HG03039 (cell line): ENCODE data around the gene FAM78B.
A peak's percentile ranks its signal among the peaks of the same experiment; 100 is the strongest.

Experiments
- ATAC-seq: cut with Tn5 transposase; IDR thresholded peaks from one replicate; pipeline ENCODE4 v1.9.1; 2021; ENCODE audit warnings: mild to moderate bottlenecking, moderate library complexity; ENCODE audit not compliant: unreplicated experiment

FAM78B gene, protein sequence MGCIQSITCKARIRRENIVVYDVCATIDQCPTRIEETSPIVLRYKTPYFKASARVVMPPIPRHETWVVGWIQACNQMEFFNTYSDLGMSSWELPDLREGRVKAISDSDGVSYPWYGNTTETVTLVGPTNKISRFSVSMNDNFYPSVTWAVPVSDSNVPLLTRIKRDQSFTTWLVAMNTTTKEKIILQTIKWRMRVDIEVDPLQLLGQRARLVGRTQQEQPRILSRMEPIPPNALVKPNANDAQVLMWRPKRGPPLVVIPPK

DNA sequence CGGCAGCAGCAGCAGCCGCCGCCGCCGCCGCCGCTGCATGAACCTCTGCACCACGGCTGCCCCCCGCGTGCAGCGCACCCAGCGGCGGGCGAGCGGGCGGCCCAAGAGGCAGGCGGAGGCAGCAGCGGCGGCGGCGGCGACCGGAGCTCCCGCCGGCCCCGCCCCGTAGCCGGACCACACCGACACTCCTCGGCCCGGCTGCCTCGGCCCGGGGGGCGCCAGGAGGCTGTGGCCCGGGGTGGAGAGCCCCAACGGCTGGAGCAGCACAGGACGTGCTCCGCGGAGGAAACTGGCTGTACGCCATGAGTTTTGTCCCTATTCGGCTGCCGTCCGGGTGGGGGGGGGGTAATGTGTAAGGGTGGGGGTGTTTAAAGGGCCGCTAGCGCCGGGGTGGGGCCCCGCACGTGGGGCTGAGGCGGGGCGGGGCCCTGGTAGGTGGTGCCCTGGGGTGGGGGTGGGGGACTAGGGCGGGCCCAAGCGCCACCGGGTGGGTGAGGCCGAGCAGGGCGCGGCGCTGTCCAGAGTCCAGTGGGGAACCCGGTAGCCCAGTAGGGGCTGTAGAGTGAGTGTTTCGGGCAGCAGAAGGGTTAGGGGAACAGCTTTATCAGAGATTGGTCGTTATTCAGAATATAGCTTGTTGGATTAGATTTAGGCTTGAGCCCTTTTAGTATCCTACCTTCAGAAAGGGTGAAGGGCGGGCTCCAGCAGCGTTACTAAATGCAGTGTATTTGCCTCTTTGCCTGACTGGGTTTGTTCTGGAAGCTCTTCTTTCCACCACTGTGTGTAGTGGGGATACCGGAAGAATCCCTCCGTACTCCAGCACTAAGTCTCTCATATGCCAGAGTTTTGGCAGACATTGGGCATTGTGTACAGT, at the start of gene FAM78B:
FAM78B (minus strand) TSS at position 304 of the 874 bp plus-strand sequence. CDS start 753 bp downstream, outside the sequence.
- peak; percentile 40 for ATAC-seq

DNA sequence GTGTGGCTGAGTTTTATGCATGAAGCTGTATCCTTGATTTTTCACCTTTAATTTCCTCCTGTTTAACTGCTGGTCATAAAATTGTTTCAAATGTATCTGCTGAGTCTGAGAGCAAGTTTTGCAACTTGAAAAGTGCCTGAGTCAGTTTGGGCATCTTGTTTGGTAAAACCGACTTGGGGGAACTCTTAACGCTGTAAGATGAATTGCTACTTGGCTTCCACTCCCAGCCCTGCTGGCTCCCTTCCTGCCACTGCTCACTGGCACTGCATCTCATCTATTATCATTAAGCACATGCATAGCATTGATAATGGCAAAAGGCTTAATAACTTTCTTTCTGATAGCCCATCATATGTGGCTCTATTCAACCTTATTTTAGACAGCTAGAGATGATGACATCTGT, 35.7 kb upstream of the FAM78B start:
- ATAC-seq, result no peak

DNA sequence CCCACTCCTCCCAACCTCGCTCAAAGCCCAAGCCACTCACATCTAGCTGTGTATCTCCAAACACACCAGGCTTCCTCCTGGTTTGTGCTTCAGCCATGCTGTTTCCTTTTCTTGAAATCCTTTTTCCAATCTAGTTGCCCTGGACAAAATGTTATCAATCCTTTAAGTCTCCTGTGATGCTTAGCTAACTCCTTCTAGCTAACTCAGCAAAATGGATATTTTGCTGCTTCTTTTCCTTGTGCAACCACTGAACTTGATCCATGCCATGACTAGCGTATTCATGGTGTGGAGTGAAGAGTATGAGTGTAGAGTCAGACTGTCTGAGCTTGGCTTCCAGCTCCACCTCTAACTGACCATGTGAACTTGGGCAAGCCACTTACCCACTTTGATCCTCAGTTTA, 33.9 kb upstream of the FAM78B start:
- no peak for ATAC-seq

DNA sequence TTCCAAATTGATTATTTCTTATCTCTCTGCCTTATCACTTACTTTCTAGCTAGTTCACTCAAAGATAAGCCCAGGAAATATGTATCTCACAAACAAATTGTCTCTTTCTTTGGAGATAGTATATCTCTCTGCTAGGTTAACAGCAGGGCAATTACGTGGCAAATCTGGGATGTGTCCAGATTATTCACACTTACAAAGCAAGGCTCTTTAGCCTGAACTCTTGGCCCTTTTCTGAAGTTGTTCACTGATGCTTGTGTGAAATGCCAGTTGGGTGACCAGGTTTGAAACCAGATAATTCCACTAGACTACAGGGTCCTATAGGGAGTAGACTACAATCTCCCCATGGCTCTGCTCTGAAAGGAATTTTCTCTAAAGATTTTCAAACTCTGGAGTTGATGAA, 30.8 kb upstream of the FAM78B start:
- no peak for ATAC-seq

DNA sequence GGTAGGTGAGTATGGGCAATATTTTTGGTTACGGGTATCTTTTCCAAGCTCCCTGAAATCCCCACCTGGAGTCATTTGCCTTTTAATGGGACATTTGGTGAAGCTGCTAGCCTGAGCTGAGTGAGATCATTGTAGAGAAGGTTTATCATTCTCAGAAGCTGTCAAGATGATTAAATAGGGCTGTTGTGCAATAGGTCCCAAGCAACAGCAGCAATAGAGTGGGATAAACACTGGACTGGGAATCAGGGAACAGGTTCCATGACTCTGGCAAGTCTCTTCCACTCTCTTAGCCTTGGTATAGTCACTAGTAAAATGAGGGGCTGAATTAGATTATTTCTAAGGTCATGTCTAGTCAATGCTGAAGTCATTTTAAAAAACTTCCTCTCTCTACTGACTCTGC, 30.3 kb upstream of the FAM78B start:
- no peak for ATAC-seq

DNA sequence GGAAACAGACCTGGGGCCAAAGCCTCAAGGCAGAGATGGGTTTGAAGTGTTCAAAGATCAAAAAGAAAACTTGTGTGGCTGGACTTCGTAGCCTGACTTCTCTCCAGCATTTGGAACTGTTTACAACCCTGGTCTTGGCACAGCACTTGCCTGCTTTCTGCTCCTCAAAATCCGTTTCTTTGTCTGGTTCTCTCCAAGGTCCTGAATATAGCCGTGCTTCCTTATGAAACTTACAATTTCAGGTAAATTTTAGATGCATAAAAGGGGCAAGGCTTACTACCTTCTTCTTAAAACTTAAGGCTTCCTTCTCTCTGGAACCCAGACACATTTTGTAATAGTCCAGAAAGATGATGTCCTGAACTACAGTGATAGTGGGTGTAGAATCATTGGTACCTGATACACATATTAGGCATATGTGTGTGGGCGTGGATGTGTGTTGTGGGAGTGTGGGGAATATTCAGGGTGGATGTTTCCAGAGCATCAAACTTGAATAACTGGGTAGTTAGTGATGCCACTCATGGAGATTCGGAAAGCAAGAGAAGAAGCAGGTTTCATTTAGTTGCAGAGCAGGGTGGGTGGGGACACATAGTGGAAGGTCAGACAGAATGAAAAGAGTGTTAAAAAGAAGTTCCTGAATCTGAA, 26.4 kb upstream of the FAM78B start:
- ATAC-seq, result no peak

DNA sequence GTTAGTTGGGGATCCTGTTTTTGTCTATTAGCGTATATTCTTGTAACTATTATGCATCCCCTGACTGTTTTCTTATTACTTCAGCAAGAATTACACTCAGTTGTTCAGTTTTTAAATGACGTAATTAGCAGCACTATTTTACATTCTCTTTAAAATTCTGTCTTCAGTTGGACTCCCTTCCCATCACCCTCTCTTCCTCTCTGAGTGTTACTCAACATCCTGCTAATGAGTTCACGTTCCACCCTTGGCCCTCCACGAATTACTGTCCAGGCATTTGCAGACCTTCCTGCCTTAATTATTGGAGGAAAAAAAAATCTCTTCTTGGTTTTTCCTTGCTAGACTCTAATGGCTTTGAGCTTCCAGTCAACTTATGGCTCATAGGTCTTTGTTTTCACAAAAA, 23.6 kb upstream of the FAM78B start:
- no peak for ATAC-seq

DNA sequence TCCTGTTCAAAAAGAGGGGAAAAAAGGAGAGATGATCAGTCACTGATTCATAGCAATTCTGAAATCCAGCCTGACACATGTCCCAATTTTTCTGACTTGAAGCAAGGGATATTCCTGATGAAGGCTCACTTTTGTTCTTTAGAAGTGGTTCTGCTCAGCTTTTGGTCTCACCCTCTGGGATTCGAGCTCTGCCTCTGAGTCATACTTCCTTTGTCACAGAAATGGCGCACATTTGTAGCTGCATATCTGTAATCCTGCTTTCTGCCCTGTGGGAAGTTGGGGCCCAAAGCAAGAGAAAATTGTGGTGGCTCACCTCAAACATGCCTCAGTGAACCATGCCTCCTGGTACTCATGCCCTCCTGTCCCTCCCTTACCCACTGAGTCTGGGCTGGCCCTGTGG, 22.3 kb upstream of the FAM78B start:
- no peak for ATAC-seq

DNA sequence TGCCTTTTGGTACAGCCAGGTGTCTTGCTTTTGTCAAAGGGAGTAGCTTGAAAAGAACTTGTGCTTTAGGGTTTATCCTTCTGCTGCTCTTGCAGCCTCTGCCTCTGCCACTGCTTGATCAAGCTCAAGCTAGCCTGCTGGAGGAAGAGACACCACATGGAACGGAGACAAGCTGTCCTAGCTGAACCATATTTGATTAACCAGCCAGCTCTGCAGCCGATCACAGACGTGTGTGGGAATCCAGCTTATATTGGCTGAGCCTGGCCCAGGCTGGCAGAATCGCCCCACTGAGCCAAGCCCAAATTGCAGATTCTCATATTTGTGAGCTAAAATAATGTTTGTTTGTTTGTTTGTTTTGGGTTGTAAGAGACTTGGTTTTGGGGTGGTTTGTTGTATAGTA, 18.7 kb upstream of the FAM78B start:
- no peak for ATAC-seq

DNA sequence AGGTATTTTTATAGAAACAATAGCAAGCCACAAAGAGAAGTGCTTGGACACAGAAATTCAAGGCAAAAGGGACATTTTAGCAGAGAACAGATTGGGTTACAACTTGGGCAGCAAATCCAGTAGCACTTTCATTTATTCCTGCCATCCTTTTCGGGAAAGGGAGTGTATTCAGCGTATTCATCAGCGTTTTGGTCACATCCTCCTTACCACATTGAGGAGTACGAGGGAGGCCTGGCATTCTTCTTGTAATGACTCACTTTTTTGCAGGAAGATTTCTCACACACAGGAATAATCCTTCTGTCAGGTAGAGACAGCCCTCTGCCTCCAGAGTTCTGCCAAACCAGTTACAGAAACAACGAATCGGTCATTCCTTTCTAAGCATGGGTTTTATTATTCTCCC, 18.1 kb upstream of the FAM78B start:
- ATAC-seq, result no peak

DNA sequence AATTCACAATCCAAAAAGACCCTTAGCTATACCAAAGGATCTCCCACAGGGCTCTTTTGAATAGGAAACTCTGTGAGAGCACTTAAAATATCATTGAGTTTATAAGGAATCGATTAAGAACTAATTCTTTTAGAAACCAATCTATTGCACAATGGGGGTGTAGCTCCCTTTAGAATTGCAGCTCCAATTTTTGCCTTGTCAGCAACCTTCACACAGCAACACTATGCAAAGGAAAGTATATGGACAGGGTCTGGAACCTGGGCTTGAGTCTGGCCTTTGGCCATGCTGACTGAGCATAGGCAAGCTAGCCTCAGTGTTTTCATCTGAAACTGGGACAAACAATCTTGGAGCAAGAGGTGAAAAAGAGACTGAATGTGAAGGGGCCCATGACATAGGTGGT, 17.2 kb upstream of the FAM78B start:
- ATAC-seq, result no peak

DNA sequence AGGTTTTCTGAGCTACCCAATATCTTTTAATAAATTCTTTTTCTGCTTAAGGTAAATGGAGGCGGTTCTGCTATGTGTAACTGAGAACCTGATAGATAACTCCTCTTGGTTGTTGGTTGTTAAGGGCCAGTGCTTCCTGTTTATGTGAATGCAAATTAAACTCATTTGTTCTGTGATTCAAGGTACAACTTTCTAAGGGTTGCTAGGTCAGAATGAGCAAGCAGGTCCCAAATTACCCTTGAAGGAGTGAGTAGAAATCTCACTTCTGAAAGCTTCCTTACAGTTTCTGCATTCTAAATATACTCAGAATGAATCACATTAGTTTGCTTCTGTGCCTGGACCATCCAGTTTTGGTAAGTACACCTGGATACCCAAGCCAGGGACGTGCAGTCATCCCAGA, 15.5 kb upstream of the FAM78B start:
- ATAC-seq, result no peak

DNA sequence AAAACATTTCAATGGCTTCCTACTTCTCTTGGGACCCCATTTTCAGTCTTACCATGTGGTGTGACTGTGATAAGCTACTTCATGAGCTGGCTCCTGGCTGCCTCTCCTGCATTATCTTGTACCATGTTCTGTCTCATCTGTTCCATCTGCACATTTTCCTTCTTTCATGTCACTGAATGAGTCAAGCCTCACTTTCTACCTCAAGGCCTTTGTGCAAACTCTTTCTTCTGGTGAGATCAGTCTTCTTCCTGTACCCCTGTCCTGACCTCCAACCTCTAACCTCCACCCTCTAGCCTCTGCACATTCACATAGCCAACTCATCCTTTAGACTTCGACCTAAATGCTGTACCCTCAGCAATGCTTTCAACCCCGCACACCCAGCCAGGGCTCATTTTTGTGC, 9.6 kb upstream of the FAM78B start:
- no peak for ATAC-seq

DNA sequence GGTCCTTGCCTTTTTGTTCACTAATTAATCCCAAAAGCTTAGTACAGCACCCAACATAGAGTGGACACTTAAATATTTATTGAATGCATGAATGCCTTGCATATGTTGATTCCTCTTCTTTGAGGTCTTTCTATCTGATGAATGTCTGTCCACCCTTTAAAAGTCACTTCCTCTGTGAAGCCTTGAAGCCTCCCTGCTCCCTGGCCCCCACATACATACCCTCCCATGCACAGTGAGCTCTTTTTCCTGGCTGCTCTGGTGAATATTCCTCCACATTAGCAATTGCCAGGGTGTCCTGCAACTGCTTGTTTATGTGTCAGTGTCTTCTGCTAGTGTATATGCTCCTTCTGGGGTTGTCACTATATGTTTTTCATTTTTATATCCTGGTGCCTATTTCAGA, 8.2 kb upstream of the FAM78B start:
- ATAC-seq, result no peak

DNA sequence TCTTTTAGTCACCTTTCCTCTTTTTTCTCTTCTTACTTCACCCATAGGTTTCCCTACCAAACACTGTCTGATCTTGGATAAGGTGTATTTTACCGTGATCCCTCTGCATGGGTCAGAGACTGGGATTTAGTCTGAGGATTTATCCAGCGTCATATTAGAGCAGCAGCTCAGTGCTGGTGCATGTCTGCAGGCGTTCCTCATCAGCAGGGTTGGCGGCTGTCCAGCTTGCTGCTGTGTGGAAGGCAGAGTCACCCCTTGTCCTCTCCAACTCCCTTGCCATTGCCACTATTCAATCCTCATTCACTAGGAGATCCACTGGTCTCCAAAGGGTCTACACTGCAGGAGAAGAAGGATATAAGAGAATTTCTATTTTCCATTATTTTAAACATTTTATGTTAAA, 7.3 kb upstream of the FAM78B start:
- no peak for ATAC-seq

DNA sequence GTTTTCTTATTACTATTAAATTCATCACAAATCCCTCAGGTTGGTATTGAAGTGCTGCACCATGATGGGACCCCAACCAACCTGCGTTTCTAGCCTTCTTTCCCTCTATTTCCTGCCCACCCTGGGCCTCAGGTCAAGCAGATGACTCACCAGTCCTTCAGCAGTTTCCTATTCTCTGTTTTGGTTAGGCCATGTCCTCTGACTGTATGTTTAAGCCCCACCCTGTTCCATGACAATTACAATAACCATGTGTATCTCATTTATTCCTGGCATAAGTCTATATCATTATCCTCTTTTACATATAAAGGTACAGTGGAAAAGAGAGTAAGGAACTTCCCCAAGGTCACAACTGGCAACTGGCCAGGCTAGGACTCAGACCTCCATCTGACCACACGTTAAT, 5.3 kb upstream of the FAM78B start:
- ATAC-seq, result no peak

DNA sequence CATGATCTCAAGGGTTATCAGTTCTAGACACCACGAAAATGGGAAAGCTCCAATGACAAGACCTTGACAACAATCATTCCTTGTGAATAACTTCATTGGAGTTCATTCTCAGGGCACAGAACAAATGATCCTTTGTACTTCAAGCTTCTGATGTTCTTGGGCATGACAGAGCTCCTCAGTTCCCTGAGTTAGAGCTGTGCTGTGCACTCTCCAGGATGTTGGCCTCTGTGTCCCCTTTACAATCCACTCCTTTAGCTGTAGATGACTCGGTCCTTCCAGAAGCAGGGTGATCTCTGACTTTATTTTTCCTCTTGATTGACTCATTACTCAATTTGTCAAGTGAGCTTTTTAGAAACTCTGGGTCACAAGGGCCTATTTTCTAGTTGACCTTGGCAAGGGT, 3.9 kb upstream of the FAM78B start:
- no peak for ATAC-seq

DNA sequence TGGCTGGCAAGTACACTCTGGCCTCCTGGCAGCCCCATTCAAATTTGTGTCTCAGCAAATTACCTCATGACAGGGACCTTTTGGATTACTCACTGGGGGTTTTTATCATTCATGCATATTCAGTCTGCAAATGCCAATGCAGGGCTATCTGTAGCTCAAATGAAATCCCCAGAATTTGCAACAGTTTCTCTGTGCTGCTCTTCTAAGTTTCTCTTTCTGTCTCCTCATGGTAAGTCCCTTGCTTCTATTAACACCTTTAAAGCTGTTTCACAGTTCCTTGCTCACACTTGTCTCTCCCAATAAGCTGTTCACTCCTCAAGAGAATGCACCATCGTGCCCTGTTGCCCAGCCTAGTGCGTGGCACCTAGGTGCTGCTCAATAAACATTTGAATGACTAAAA, 3.3 kb upstream of the FAM78B start:
- ATAC-seq, result peak; percentile 58

DNA sequence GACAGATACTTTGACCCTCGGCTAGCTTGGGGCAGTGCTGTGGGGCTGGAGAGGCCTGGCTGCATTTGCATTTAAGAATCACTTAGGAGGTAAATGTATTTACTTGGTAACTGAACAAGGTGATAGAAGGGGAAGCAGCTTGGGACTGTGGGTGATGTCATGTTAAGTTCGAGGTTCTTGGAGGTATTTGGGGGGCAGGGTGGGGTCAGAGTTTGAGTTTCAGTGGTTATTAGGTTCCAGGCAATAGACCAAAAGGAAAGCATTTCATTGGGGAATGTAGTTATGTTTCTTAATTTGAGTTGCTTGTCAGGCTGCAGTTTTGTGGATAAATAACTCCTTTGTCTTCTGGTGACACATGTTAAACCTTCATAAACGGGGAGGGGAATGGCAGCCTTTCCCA, 2.4 kb upstream of the FAM78B start:
- no peak for ATAC-seq

DNA sequence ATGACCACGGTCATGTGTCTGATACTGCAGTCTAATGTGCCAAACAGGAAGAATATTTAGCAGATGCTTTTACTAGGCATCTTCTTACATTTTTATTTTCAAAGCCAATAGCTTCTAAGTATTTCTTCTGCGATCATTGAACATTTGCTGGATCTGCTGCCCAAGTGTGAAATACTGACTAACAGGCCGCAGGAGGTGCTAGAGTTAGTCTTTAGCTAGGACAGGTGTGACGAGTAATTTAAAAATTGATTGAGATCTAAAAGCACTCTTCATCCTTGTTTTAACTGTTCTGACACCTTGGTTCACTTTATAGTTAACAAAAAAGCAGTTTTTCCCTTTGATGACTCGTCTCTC, 748 bp upstream of the FAM78B start:
- ATAC-seq, result no peak

DNA sequence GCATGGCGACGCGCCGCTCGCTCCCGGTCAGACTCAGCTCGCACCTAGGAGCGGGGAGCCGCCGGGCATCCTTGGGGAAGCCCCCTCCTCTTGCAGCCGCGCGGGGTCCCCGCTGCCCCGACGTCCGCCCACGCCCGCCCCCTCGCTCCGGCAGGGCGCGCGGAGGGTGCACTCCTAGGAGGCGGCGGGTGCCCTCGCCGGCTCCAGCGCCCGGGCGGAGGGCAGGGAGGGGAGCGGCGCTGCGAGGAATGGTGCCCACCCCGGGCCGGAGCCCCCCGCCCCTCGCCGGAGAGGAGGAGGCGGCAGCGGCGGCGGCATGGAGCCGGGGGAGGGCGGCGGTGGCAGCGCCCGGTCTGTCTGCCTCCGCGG, 488 bp downstream of the FAM78B start:
- peak; percentile 1 for ATAC-seq

DNA sequence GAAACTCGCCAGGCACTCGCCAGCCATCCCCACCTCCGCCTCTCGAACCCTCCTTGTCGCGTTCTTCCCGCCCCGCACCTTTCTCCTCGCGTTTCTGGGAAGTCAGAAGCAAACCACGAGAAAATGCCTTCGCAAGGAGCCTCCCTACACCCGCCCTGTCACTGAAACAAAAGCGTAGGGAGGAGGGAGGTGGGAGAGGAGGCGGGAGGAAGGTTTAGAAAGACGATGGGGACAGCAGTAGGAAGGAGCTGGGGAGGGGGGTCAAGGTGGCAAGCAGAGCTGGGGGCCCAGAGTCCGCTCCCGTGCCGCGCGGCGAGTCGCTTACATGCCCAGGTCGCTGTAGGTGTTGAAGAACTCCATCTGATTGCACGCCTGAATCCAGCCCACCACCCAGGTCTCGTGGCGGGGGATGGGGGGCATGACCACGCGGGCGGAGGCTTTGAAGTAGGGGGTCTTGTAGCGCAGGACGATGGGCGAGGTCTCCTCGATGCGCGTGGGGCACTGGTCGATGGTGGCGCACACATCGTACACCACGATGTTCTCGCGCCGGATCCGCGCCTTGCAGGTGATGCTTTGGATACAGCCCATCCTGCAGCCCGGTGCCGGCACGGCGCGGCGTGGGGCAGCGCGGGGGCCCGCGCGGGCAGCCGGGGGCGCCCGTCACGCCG, 1.0 kb downstream of the FAM78B start:
- ATAC-seq, result no peak
